SH-SY5Y (cell line): ENCODE data around the gene ABCA3.

Experiments used
- GATA2 ChIP-seq: IDR thresholded peaks from 2 replicates; pipeline ENCODE4 v1.6.1; 2011; ENCODE audit warnings: mild to moderate bottlenecking, low read depth, low read length
- GATA3 ChIP-seq: IDR thresholded peaks from 2 replicates; pipeline ENCODE4 v1.6.1; 2011; ENCODE audit warnings: low read depth, mild to moderate bottlenecking, low read length, moderate library complexity

DNA sequence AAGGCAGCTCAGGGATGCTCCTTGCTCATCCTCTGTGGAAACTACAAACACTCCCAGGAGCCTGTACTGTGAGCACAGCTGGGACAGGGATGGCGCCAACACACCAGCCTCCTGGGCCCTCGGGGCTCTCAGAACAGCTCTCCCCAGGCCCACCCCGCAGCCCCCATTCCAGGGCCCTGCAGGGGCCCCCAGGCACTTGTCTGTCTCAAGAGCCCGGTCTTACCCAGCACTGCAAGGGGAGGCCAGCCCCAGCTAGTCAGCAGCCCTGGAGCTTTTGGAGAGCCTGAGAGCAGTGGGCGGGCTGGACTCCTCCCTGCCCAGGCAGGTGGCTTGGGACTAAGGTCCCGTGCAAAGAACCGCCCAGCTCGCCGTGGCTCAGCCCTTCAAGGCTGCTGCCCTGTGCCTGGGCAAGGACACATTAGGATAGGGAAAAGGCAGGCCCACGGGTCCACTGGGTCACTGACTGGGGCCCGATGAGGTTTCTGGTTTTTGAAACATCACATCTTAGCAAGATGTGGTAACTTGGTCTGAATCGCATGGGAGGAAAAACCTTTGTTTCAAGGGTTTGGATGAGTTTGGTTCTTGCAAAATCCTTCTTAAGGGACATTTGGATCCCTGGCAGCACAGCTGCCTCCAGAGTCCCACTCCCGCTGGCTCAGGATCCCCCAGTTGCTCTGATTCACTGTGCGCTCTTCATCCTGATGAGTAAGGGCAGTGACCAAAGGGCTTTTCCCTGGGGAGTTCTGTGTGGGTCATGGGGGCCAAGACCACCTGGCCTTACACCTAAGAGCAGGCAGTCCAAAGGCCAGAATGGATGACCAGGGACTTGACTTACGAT, 101.5 kb downstream of the ABCA3 start:
- TF ChIP-seq GATA2 (no peak), GATA3 (no peak)
